CD4-positive, alpha-beta T cell treated with Interleukin-17A for 4 hours (primary cell): Measurements from ENCODE around the gene KCNAB1.
"Not testable (repeated sequence)": the region's sequence is repeated elsewhere in the genome, so short reads cannot be mapped to it uniquely, and the experiment has no call there.

Experiments used
- DNase-seq: peaks from one replicate; pipeline ENCODE4 v3.0.0-alpha.2; 2020; ENCODE audit warnings: mixed read lengths

KCNAB1 gene

GRCh38 chr3:156226676-156227420 is 106.5 kb downstream of the KCNAB1 start:
- no peak for DNase-seq

DNA sequence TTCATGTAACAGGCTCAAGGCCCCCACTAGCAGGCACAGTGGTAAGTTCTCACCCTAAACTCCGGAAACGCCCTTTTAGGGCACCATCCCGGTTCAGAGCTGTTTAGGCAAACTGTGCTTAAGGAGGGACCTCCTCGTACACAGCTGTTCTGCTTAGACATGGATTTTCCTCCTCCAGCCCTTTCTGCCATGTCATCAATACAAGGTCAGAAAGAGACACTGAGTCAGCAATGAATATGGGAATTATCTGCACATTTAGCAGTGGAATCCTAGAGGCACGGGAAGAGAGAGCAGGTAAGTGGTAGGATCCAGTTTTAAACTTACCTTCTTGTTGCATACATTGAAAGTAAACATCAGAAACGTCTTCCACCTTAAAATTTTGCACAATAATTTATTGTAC is 107.3 kb downstream of the KCNAB1 start:
- DNase-seq = no peak

- no peak for DNase-seq
These were observed 110.0 kb downstream of the KCNAB1 start for GRCh38 chr3:156230278-156230900.

- not testable (repeated sequence) for DNase-seq
These were observed 110.8 kb downstream of the KCNAB1 start for GRCh38 chr3:156231221-156231620.

DNA sequence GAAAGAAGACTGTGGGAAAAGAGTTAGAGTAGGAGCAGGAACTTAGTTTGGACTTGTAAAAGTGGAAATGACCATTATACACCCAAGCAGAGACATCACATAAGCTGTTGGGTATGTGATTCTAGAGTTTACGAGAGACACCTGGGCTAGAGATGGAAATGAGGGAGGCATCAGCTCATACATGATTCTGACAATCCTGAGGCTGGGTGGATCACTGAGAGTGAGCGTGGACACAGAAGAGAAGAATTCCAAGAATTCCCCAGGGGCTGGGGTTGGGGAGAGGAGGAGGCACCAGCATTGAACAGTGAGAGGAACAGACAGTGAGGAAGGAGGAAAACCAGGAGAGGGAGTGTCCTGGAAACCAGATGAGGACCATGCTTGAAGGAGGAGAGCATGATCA is 113.5 kb downstream of the KCNAB1 start:
- DNase-seq = no peak

GRCh38 chr3:156236556-156237260 is 116.3 kb downstream of the KCNAB1 start:
- DNase-seq = no peak

DNA sequence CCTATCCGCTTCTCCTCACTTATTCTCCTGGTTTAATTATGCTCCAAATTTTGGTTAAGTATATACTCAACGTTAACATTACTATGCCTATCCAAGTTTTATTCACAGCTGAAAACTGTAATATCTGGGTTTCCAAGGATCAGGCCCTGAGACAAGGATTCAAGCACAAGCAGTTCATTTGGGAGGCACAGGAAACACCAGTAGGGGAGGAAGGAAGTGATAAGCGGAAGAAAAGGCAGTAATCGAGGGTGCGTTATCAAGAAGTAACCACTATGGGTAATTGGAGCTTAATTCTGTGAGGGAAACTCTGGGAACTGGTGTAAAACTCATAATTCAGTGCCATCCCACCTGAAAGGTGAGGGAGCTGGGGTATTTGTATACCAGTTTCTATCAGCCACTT is 120.3 kb downstream of the KCNAB1 start:
- no peak for DNase-seq

- no peak for DNase-seq
These were observed 126.8 kb downstream of the KCNAB1 start for GRCh38 chr3:156246961-156247725.

DNA sequence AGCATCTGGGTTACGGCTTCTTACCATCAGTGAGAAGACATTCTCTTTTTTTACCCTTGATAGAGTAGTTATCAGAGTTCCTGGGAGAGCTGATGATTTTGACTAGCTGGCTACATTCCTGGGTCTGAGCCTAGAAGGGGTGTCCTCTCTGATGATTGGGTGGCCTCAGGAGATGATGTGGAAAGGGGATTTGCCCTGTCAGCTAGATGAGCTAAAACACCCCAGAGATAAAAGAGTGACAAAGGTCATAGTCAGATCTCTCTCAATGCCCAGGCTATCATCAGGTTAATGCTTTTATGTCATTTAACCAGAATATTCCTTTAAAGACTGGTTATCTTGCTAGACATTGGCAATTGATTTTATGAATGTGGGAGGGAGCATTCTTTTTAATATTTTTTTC is 130.2 kb downstream of the KCNAB1 start:
- DNase-seq = no peak

DNA sequence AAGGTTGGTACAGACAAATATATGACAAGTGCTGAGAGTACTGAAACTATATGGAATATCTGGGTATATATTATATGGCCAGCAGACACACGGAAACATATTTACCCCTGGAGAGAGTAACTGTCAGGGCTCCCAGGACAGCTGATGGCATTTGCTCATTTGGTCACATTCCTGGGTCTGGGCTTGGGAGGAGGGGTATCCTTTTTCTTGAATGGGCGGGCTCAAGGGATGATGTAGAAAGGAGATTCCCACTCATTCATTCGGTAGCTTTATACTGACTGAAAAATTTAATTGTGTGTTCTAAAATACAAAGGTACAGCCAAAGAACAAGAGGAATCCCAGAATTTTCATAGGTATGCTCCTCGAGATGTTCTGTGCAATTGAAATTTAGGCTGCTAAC is 131.0 kb downstream of the KCNAB1 start:
- no peak for DNase-seq

GRCh38 chr3:156252656-156253055 is 132.3 kb downstream of the KCNAB1 start:
- DNase-seq = no peak

- DNase-seq = no peak
These were observed 132.8 kb downstream of the KCNAB1 start for GRCh38 chr3:156253150-156253549.

- no peak for DNase-seq
These were observed 135.9 kb downstream of the KCNAB1 start for GRCh38 chr3:156256256-156256655.

GRCh38 chr3:156256945-156257344 is 136.6 kb downstream of the KCNAB1 start:
- no peak for DNase-seq

- no peak for DNase-seq
These were observed 137.9 kb downstream of the KCNAB1 start for GRCh38 chr3:156258301-156258700.

DNA sequence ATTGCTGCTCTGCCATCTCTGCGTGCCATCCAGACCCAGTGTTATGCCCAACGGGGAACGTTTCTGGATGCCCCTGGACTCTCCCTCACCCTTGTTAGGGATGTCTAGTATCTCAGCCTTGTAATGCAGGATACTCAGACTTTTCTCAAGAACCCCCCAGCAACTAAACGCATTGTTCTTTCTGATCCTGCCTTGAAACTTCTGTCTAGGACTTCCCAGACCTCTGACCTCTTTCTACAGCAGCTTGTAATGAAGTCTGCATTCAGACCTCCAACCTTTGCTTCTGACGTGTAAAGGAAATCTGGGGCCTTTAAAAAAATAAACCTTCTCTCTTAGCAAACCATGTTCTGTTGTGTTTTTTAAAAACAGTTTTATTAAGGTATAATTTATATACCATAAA is 139.5 kb downstream of the KCNAB1 start:
- DNase-seq = no peak

- DNase-seq = no peak
These were observed 140.0 kb downstream of the KCNAB1 start for GRCh38 chr3:156260331-156260730.

DNA sequence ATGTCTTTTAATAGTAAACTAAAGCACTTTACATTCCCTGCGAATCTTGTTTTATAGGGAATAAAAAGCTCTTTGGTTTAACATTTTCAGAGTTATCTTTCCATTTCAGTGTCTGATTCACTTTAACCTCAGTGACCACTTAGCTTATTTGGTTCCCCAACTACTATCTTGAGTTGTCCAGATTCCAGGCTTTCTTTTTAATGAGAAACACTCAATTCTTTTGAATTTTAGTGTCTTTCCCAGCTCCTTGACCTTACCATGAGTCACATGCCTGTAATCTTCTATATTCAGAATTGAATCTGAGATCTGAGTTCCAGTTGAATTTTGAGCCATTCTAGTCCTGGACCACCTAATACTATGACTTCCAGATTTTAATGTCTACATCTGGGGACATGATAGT is 144.4 kb downstream of the KCNAB1 start:
- DNase-seq = no peak

GRCh38 chr3:156271508-156271907 is 151.1 kb downstream of the KCNAB1 start:
- no peak for DNase-seq

GRCh38 chr3:156271995-156272719 is 151.8 kb downstream of the KCNAB1 start:
- DNase-seq = no peak

DNA sequence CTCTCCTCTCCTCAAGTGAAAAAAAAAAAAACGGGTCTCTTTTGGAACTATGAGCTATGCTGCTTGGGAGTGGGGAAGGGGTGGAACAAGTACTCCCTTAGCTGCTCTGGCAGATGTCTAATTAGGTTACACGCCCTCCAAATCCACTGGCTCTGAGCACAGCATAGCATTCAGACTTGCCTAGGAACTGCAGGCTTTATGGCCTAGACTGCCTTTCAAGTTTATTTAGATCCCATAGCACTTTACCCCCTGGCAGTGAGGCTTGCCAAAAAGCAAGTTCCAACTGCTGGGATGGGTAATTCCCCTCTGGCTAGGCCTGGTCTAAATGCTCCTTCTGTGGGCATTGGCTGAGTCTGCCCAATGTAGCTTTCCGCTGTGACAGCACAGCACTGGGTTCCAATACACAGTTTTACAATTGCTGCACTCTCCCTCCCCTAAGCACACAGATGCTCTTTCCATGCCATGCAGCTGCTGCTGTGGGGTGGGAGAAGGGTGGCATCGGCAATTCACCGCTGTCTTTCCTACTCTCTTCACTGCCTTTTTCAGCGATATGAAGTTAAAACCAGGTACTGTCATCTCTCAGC is 152.8 kb downstream of the KCNAB1 start:
- no peak for DNase-seq

- DNase-seq = no peak
These were observed 154.4 kb downstream of the KCNAB1 start for GRCh38 chr3:156274791-156275190.
